SK-MEL-5 (cell line): ENCODE data around the gene DMP1. TPM values are rescaled to one million over a fixed set of nuclear protein-coding genes. Genes with fewer than 3 reads are reported as not detected.
A peak's percentile ranks its signal among the peaks of the same experiment; 100 is the strongest.
"Not testable (repeated sequence)": the region's sequence is repeated elsewhere in the genome, so short reads cannot be mapped to it uniquely, and the experiment has no call there.

ENCODE experiments used
- DNase-seq: peaks from one replicate; pipeline ENCODE4 v3.0.0-alpha.2; 2016; ENCODE audit warnings: low read depth, low spot score
- in situ Hi-C: cut with HindIII; loops from 2 replicates; pipeline ENCODE4 v1.10.0; 2016; ENCODE audit warnings: low sequenced_read_pairs, high pct_unique_total_duplicates, low pct_unique_long_range_greater_than_20kb
- total RNA-seq: library from RNA; depleted of rRNA; stranded (reverse); fragments of >200 nt; shearing (Covaris generic); gene quantifications from 2 replicates; pipeline ENCODE4 v1.2.3, GENCODE V29; 2014; rRNA removed

The DMP1 gene
- total RNA-seq, 1 experiment from 2014 or later: not detected

GRCh38 chr4:87669373-87669772 lies 19.3 kb downstream of the DMP1 start:
- no peak for DNase-seq
- in situ Hi-C loops: no loop called here

- peak; percentile 32 for DNase-seq
- in situ Hi-C loops: loop anchor here (25.0 kb wide), 1 partner anchor 160 kb away; the partner anchor contains the start of gene MEPE
Observed at GRCh38 chr4:87677731-87678130, 27.7 kb downstream of the DMP1 start.

- in situ Hi-C loops: loop anchor here (25.0 kb wide), 1 partner anchor 158 kb away; the partner anchor contains the start of gene MEPE
- peak; percentile 63 for DNase-seq
Observed at GRCh38 chr4:87679449-87680169, 29.5 kb downstream of the DMP1 start.

- in situ Hi-C loops: loop anchor here (25.0 kb wide), 1 partner anchor 157 kb away; the partner anchor contains the start of gene MEPE
Observed at GRCh38 chr4:87680271-87680670, 30.2 kb downstream of the DMP1 start.

GRCh38 chr4:87688316-87688715 lies 38.2 kb downstream of the DMP1 start:
- in situ Hi-C loops: loop anchor here (25.0 kb wide), 1 partner anchor 149 kb away; the partner anchor contains the start of gene MEPE
- no peak for DNase-seq

More at GRCh38 chr4:87680271-87680670, 30.2 kb downstream of the DMP1 start:
- DNase-seq: no peak

GRCh38 chr4:87690947-87691346 lies 40.9 kb downstream of the DMP1 start:
- DNase-seq: not testable (repeated sequence)
- in situ Hi-C loops: loop anchor here (25.0 kb wide), 1 partner anchor 146 kb away; the partner anchor contains the start of gene MEPE

GRCh38 chr4:87692060-87692459 lies 42.0 kb downstream of the DMP1 start:
- in situ Hi-C loops: loop anchor here (25.0 kb wide), 1 partner anchor 145 kb away; the partner anchor contains the start of gene MEPE
- not testable (repeated sequence) for DNase-seq

- DNase-seq: peak; percentile 33
- in situ Hi-C loops: loop anchor here (25.0 kb wide), 1 partner anchor 140 kb away; the partner anchor contains the start of gene MEPE
Observed at GRCh38 chr4:87697272-87697671, 47.2 kb downstream of the DMP1 start.

- in situ Hi-C loops: loop anchor here (25.0 kb wide), 1 partner anchor 139 kb away; the partner anchor contains the start of gene MEPE
- no peak for DNase-seq
Observed at GRCh38 chr4:87697945-87698344, 47.9 kb downstream of the DMP1 start.

- in situ Hi-C loops: loop anchor here (25.0 kb wide), 1 partner anchor 139 kb away; the partner anchor contains the start of gene MEPE
Observed at GRCh38 chr4:87698394-87698793, 48.3 kb downstream of the DMP1 start.

GRCh38 chr4:87704001-87704400 lies 53.9 kb downstream of the DMP1 start:
- in situ Hi-C loops: no loop called here

More at GRCh38 chr4:87698394-87698793, 48.3 kb downstream of the DMP1 start:
- no peak for DNase-seq

GRCh38 chr4:87707279-87707918 lies 57.3 kb downstream of the DMP1 start:
- no peak for DNase-seq
- in situ Hi-C loops: no loop called here

More at GRCh38 chr4:87704001-87704400, 53.9 kb downstream of the DMP1 start:
- DNase-seq: no peak

Other genes starting within 250 kb of the DMP1 start
- 13.8 and 14.1 TPM in 2 replicates for gene NUDT9, start 227.7 kb upstream of the DMP1 start, total RNA-seq
- 0.11 TPM in 1 of 2 replicates, not detected in the other for gene SPARCL1, start 120.9 kb upstream of the DMP1 start, total RNA-seq
- gene DSPP, start 41.8 kb upstream of the DMP1 start, total RNA-seq: not detected in 2 replicates
- gene IBSP, start 149.3 kb downstream of the DMP1 start, total RNA-seq: not detected in 2 replicates
- gene MEPE, start 182.7 kb downstream of the DMP1 start, total RNA-seq: not detected in 2 replicates